ENCODE measurements around the gene CHRNA4. TPM values are rescaled to one million over a fixed set of nuclear protein-coding genes. Genes with fewer than 3 reads are reported as not detected.
A peak's percentile ranks its signal among the peaks of the same experiment; 100 is the strongest.

Gene CHRNA4
- total and polyA plus RNA-seq, 2 of the 4 experiments (the other 2 are of a cell fraction), result not detected

- TF ChIP-seq RCOR1 (IDR thresholded peaks at IDR 0.05; ENCODE audit: insufficient replicate concordance, low read length), result no peak
Measured at GRCh38 chr20:63310265-63310991, 50.7 kb downstream of the CHRNA4 start (continued).

DNA sequence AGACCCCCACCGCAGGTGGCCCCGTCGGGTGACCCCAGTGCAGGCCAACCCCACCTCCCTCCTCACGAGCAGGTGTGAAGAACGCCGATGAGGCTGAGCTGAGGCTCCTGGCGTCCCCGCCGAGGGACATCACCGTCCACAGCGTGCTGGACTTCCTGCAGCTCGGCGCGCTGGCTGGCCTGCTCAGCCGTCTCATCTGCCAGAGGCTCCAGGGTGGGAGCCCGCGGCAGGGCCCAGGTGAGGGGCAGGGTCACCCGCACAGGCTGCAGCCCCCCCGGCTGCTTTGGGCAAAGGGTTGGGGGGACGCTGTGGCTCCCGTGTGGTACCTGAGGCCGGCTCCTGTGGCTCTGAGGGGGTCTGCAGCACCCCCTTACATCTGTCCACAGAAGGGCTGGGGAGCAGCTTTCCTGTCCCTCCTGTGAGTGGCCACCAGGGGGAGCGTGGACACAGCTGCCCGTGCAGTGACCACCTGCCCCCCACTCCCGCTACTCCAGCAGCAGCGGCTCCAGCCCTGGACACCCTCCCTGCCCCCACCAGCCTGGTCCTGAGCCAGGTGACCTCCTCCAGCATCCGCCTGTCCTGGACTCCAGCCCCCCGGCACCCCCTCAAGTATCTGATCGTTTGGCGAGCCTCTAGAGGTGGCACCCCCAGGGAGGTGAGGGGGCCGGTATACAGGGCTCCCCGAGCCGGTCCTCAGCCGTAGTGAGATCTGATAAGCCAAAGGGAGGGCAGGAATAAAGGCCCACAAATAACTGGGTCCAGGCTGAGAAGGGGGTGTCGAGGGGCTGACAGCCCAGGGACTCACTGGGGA lies 51.7 kb downstream of the CHRNA4 start:
- 25% methylated on average over 4 of the region's 35 CpGs; no CpG with 5 or more reads in 1 of the 2 experiments for whole genome bisulfite sequencing, 2 experiments (ENCODE audit: extremely low coverage in 2 of 2, insufficient read length in 1 of 2)
- Histone ChIP-seq H3K23ac (ENCODE audit: low read depth, low read length) (no peak overlapping the region), H3K4me3 (ENCODE audit: insufficient read depth, low read depth, low read length) (no peak overlapping the region), H2BK5ac (ENCODE audit: low read depth, low read length, poor library complexity, severe bottlenecking) (no peak overlapping the region), H3K36me3 (ENCODE audit: control insufficient read depth, insufficient read depth, low read length) (no peaks in the 10 kb centered on the region), H2BK20ac (ENCODE audit: low read depth, low read length) (no peak overlapping the region), H3K4ac (ENCODE audit: low read depth, low read length) (no peak overlapping the region), H4K20me1 (ENCODE audit: insufficient read depth, low read length) (peaks cover 5% of the 10 kb centered on the region; the same call in 1 of the 2 replicates), H3K14ac (replicated peaks; ENCODE audit: low read depth, low read length) (no peak overlapping the region), H3K18ac (ENCODE audit: low read depth, low read length) (no peak overlapping the region), H3K9me1 (ENCODE audit: insufficient read depth, low read length) (no peaks in the 10 kb centered on the region), H2BK15ac (ENCODE audit: low read depth, low read length) (no peak overlapping the region), H3K4me2 (ENCODE audit: low read depth, low read length) (no peak overlapping the region), H2AK5ac (ENCODE audit: low read depth, low read length) (no peak overlapping the region), H3K79me1 (ENCODE audit: low read depth in 1 of 2, low read length in 2 of 2) (no peaks in the 10 kb centered on the region), H3K56ac (ENCODE audit: extremely low read depth, insufficient read depth, low read length) (no peak overlapping the region), H4K91ac (ENCODE audit: insufficient read depth, low read depth, low read length) (no peak overlapping the region), H2AFZ (replicated peaks; ENCODE audit: low read length, poor library complexity) (peak overlapping the region; percentile 78), H4K8ac (ENCODE audit: low read depth in 2 of 2, low read length in 2 of 2) (no peak overlapping the region), H3K4me1 (ENCODE audit: control insufficient read depth, insufficient read depth, low read length) (peaks cover 6% of the 10 kb centered on the region; the same call in 1 of the 2 replicates), H3K27ac (ENCODE audit: insufficient read depth, low read length) (no peak overlapping the region), H4K5ac (ENCODE audit: low read depth, low read length) (no peak overlapping the region), H2BK120ac (ENCODE audit: low read depth, low read length) (no peak overlapping the region), H3K27me3 (ENCODE audit: control insufficient read depth, insufficient read depth, low read length) (peaks cover 22% of the 10 kb centered on the region; the same call in 1 of the 2 replicates), H3K9ac (ENCODE audit: low read depth, low read length) (no peak overlapping the region), H3K9me3 (ENCODE audit: control insufficient read depth, insufficient read depth, low read length) (no peaks in the 10 kb centered on the region), H2AK9ac (replicated peaks; ENCODE audit: low read depth, low read length, poor library complexity) (peak overlapping the region; percentile 42)
- dilution Hi-C loops (cut with HindIII; ENCODE audit: low sequenced_read_pairs, unreplicated experiment) (no loop called here), intact Hi-C loops (cut with micrococcal nuclease) (loop anchor here (1.0 kb wide), 1 partner anchor 72 kb away; no protein-coding TSS in a partner anchor), in situ Hi-C loops (cut with MboI; ENCODE audit: low sequenced_read_pairs) (no loop called here)
- TF ChIP-seq ELK1 (IDR thresholded peaks at IDR 0.05; ENCODE audit: borderline replicate concordance, low read depth, low read length) (no peak), SMC3 (IDR thresholded peaks at IDR 0.05; ENCODE audit: low read depth, low read length) (peak; percentile 61), CTCF (conservative IDR thresholded peaks at IDR 0.05; ENCODE audit: low read depth, low read length) (peak; percentile 73), RAD21 (IDR thresholded peaks at IDR 0.05; ENCODE audit: low read length) (peak; percentile 64)
- ATAC-seq (ENCODE audit: low read depth), result peak; percentile 73
- ChIA-PET POLR2A (ENCODE audit: unreplicated experiment) (no interaction called here), CTCF (interaction anchor here (0.6 to 3.5 kb wide), 8 partner anchors 9 to 86 kb away, joined by 3 to 30 read pairs (median 4); no protein-coding TSS in a partner anchor)
- peak; percentile 24 for DNase-seq
- BruUV-seq (replicated peaks), result no TSS peak
